Calu3 (cell line): Measurements from ENCODE around the gene NTM. TPM values are rescaled to one million over a fixed set of nuclear protein-coding genes. Genes with fewer than 3 reads are reported as not detected.

ENCODE experiments used
- BruUV-seq: library from RNA; stranded (reverse); fragments of 400-500 nt; replicated peaks from 2 replicates; lab custom pipeline; 2021; lab: Mats Ljungman, UMichigan
- CTCF ChIA-PET: fragments of 300-600 bp; sonication (Branson Sonifier 250); formaldehyde crosslinking; loops from one replicate; lab custom pipeline; 2022; ENCODE audit warnings: antibody characterized with exemption; lab: Charles Lee
- DNase-seq: peaks from one replicate; pipeline ENCODE4 v3.0.0; 2022
- H3K27ac Mint-ChIP-seq: one replicate; pipeline ENCODE4 v1.8.0; 2022; ENCODE audit warnings: mixed read lengths; ENCODE audit not compliant: unreplicated experiment
- H3K27me3 Mint-ChIP-seq: one replicate; pipeline ENCODE4 v1.8.0; 2022; ENCODE audit warnings: mixed read lengths; ENCODE audit not compliant: unreplicated experiment
- H3K36me3 Mint-ChIP-seq: one replicate; pipeline ENCODE4 v1.8.0; 2022; ENCODE audit warnings: mild to moderate bottlenecking, moderate library complexity, mixed read lengths; ENCODE audit not compliant: insufficient read depth, unreplicated experiment
- H3K4me1 Mint-ChIP-seq: one replicate; pipeline ENCODE4 v1.8.0; 2022; ENCODE audit warnings: mild to moderate bottlenecking, low read depth, mixed read lengths; ENCODE audit not compliant: unreplicated experiment
- H3K4me3 Mint-ChIP-seq: one replicate; pipeline ENCODE4 v1.8.0; 2022; ENCODE audit warnings: mild to moderate bottlenecking, low read depth, moderate library complexity, mixed read lengths; ENCODE audit not compliant: unreplicated experiment
- H3K9me3 Mint-ChIP-seq: one replicate; pipeline ENCODE4 v1.8.0; 2022; ENCODE audit warnings: low read depth, mixed read lengths; ENCODE audit not compliant: unreplicated experiment
- intact Hi-C: fragments of 100-400 bp; cut with micrococcal nuclease; formaldehyde crosslinking; loops from one replicate; pipeline ENCODE4 v1.10.0; 2022; ENCODE audit not compliant: unreplicated experiment
- total RNA-seq: library from RNA; stranded (reverse); gene quantifications from 2 replicates; pipeline ENCODE4 v1.2.3, GENCODE V29; 2022
- TF ChIP-seq, protein P1 (sequence below): fragments of 200-600 bp; IDR thresholded peaks from one replicate; pipeline ENCODE4 v1.8.0; 2022; ENCODE audit warnings: antibody characterized with exemption; ENCODE audit not compliant: unreplicated experiment

Gene NTM
- total RNA-seq, 1 experiment from 2014 or later = not detected

DNA sequence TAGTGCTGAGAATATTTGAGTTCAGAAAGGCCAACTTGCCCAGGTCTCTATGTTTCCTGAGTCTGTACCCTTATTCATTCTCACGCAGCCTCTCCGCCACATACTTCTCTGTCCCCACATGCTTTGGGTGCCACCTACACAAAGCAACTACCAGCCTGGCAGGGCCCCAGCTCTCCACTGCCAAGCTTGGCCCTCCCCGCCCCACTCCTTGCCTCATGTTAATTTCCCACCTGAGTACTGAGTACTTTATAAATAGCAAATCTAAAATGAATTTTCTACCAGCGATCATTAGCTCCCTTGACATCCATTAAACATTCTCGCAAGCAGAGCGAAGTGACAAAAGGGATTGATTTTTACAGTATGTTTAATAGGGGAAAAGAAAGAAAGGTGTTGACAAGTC is 20.8 kb downstream of the NTM start:
- no peaks in the 10 kb centered on the region for H3K4me1 Mint-ChIP-seq
- H3K36me3 Mint-ChIP-seq = no peaks in the 10 kb centered on the region
- no peaks in the 10 kb centered on the region for H3K27me3 Mint-ChIP-seq
- peaks cover 2% of the 10 kb centered on the region for H3K9me3 Mint-ChIP-seq
- no TSS peak for BruUV-seq
- intact Hi-C loops = no loop called here
- TF ChIP-seq, protein P1, sequence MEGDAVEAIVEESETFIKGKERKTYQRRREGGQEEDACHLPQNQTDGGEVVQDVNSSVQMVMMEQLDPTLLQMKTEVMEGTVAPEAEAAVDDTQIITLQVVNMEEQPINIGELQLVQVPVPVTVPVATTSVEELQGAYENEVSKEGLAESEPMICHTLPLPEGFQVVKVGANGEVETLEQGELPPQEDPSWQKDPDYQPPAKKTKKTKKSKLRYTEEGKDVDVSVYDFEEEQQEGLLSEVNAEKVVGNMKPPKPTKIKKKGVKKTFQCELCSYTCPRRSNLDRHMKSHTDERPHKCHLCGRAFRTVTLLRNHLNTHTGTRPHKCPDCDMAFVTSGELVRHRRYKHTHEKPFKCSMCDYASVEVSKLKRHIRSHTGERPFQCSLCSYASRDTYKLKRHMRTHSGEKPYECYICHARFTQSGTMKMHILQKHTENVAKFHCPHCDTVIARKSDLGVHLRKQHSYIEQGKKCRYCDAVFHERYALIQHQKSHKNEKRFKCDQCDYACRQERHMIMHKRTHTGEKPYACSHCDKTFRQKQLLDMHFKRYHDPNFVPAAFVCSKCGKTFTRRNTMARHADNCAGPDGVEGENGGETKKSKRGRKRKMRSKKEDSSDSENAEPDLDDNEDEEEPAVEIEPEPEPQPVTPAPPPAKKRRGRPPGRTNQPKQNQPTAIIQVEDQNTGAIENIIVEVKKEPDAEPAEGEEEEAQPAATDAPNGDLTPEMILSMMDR = no peak
- no peak overlapping the region for H3K4me3 Mint-ChIP-seq
- CTCF ChIA-PET = interaction anchor here (0.7 kb wide), 2 partner anchors 56 to 221 kb away, joined by 4 read pairs; no protein-coding TSS in a partner anchor
- DNase-seq = no peak
- no peak overlapping the region for H3K27ac Mint-ChIP-seq

- Mint-ChIP-seq H3K36me3 (no peaks in the 10 kb centered on the region), H3K4me3 (no peak overlapping the region), H3K9me3 (peaks cover 3% of the 10 kb centered on the region), H3K27ac (no peak overlapping the region), H3K4me1 (no peaks in the 10 kb centered on the region), H3K27me3 (no peaks in the 10 kb centered on the region)
- TF ChIP-seq, protein P1 = no peak
- BruUV-seq = no TSS peak
- CTCF ChIA-PET = no interaction called here
- intact Hi-C loops = no loop called here
- DNase-seq = no peak
Observed at GRCh38 chr11:131392528-131393255, 22.3 kb downstream of the NTM start.

DNA sequence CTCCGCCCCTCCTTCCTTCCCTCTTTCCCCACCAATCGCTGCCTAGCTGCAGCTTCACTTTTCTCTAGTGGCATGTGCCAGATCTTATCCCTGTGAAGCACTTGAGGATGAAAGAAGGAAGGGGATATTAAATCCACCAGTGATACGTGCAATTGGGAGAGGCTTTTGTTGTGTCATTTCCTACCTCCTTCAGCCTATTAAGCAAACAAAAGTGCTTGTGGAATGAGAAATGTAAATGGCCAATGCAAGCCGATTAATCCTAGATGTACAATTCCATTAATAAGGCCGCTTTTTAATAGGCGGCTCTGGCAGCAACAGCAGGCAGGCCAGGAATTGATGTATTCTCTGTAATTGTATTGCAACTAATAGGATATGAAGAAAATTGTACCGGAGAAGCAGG is 23.3 kb downstream of the NTM start:
- Mint-ChIP-seq H3K27ac (no peak overlapping the region), H3K27me3 (no peaks in the 10 kb centered on the region), H3K36me3 (no peaks in the 10 kb centered on the region), H3K9me3 (peaks cover 4% of the 10 kb centered on the region), H3K4me1 (no peaks in the 10 kb centered on the region), H3K4me3 (no peak overlapping the region)
- CTCF ChIA-PET = no interaction called here
- BruUV-seq = no TSS peak
- no peak for DNase-seq
- intact Hi-C loops = no loop called here
- TF ChIP-seq, protein P1 = no peak

- Mint-ChIP-seq H3K4me3 (no peak overlapping the region), H3K27me3 (no peaks in the 10 kb centered on the region), H3K4me1 (no peaks in the 10 kb centered on the region), H3K36me3 (no peaks in the 10 kb centered on the region), H3K9me3 (peaks cover 4% of the 10 kb centered on the region), H3K27ac (no peak overlapping the region)
- CTCF ChIA-PET = no interaction called here
- TF ChIP-seq, protein P1 = no peak
- BruUV-seq = no TSS peak
- intact Hi-C loops = no loop called here
- DNase-seq = no peak
Observed at GRCh38 chr11:131397675-131398074, 27.3 kb downstream of the NTM start.
